HG02970 (cell line): ENCODE measurements around the gene ADGRG7.

Experiments
- ATAC-seq: cut with Tn5 transposase; IDR thresholded peaks from one replicate; pipeline ENCODE4 v1.9.1; 2021; ENCODE audit warnings: mild to moderate bottlenecking, moderate library complexity, moderate number of reproducible peaks; ENCODE audit not compliant: unreplicated experiment, low FRiP score

Gene ADGRG7

DNA sequence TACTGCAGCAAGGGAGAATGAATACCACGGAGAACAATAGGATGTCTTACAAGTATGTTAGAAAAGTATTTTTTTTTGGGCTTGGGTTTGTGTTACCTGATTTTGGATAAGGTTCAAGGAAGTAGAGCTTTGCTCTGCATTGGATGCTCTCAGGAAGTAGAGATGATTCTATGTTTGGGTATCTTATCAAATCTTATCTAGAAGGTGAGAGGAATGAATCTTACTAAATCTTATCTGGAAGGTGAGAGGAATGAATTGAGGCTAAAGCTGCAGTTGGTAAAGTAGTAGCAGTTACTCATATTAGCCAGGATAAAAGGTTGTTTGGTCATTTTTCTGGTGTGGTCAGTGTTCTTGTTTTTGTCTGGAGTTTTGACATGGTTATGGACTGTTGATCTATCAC is 117.3 kb downstream of the ADGRG7 start:
- ATAC-seq = no peak

DNA sequence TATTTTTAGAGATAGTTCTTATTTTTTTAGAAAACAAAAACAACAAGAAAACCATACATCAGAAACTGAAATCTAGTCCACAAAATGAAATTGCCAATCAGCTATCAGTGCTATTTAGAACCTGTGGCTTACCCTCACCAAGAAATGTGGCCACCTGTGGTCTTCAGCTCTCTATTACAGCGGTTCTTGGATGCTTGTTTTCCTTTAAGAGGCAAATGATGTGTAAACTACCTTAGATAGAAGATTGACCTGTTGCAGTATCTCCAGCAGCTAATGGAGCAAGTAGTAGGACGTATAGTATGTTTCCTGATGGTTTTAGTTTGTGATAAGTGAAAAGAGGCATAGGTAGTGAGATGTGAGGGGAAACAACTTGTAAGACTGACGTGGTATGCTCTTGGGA is 121.1 kb downstream of the ADGRG7 start:
- ATAC-seq = no peak

DNA sequence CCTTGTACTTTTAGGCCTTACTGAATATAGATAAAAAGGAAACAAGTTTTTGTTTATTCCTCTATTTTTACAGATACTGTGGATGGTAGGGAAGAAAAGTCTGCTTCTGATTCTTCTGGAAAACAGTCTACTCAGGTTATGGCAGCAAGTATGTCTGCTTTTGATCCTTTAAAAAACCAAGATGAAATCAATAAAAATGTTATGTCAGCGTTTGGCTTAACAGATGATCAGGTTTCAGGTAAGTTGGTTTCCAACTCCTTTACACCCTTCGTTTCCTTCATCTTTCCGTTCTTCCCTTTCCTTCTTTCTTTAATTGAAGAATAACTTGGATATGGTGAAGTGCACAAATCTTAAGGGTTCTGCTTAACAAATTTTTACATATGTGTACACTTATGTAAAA is 123.0 kb downstream of the ADGRG7 start:
- ATAC-seq = no peak

DNA sequence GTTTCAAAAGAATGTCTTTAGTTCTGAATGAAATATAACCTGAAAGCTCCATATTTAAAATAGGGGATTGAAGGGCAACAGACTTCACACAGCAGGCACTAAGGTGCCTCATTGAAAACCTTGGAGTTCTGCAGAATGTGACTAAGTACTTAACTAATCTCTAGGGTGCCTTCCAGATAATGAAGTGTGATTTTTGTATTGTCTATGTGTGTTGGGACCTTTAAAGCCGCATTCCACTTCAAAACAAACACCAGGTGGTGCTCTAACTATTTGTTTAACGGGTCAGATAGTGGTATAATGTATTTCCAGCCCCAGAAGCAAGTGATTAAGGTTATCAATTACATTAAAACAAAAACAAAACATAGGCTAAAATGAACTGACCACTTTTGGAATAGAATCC is 127.9 kb downstream of the ADGRG7 start:
- no peak for ATAC-seq

DNA sequence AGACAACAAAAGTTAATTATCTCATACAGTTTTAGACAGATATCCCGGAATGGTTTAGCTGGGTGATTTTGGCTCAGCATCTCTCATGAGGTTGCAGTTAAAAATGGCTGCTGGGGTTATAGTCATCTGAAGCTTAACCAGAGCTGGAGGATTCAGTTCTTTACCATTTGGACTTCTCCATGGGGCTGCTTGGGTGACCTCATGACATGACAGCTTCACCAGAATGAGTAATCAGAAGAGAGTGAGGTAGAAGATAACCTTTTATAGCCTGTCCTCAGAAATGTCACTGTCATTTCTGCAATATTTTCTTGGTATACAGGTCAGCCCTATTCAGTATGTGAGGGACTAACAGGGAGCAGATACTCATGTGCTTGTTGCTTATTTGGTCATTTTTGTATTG is 130.8 kb downstream of the ADGRG7 start:
- ATAC-seq = no peak

DNA sequence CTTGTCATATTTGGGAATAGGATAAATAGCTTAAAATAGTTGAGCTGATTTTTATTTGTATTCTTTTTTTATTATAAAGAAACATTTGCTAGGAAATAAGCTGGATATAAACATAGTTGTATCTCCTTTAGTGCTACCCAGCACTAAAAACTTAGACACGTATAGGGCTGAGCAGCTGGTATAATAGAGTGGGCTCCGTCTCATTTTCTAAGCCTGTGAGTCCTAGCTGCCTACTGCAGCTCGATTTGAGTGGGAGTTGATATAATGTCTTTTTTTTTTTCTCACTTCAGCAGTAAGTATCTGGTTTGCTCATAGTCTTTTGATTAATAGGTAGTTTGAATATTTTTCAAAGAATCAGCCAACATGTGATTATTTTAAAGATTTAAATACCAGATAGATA is 134.1 kb downstream of the ADGRG7 start:
- ATAC-seq = no peak

DNA sequence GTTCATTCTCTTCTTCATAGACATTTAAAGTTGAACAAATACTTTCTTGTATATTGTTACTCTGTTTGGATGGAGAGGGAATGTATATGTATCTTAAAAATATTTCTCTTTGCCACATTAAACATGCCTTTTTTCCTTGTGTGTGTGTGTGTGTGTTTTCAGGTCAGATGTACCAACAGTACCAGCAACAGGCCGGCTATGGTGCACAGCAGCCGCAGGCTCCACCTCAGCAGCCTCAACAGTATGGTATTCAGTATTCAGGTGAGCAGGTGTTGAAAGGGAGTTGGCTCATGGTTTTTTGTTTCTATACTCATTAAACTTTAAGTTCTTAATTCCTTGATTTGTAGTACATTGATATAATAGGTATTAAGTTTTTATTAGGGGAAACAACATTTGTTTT is 135.3 kb downstream of the ADGRG7 start:
- no peak for ATAC-seq
